GM18502 (cell line): ENCODE data around the gene GTPBP1.
A peak's percentile ranks its signal among the peaks of the same experiment; 100 is the strongest.

Experiments
- ATAC-seq: cut with Tn5 transposase; IDR thresholded peaks from one replicate; pipeline ENCODE4 v1.9.1; 2021; ENCODE audit warnings: mild to moderate bottlenecking; ENCODE audit not compliant: unreplicated experiment, poor library complexity

Gene GTPBP1

GRCh38 chr22:38705235-38706100 is at the start of gene GTPBP1:
Gene GTPBP1 (plus strand): TSS chr22:38705944. CDS start chr22:38705956, 12 bp downstream.
- peak; percentile 72 for ATAC-seq

GRCh38 chr22:38656256-38657044 is 49.3 kb upstream of the GTPBP1 start, which contains the start of the genes CBY1 and FAM227A:
Gene CBY1 (plus strand): TSS chr22:38656638. CDS start chr22:38668055, 11,417 bp downstream.
Gene FAM227A (minus strand): TSS chr22:38656392. CDS start chr22:38650168, 6,224 bp downstream.
- ATAC-seq: peak; percentile 78

GRCh38 chr22:38657045-38657909 is 48.5 kb upstream of the GTPBP1 start:
- ATAC-seq: no peak

GRCh38 chr22:38674888-38675287 is 30.9 kb upstream of the GTPBP1 start:
- no peak for ATAC-seq

GRCh38 chr22:38675833-38676232 is 29.9 kb upstream of the GTPBP1 start:
- no peak for ATAC-seq

- ATAC-seq: peak; percentile 95
These were observed 24.0 kb upstream of the GTPBP1 start, which contains the start of gene TOMM22 for GRCh38 chr22:38681582-38682335. Gene TOMM22 (plus strand): TSS chr22:38681957. CDS start chr22:38681979, 22 bp downstream.

- ATAC-seq: no peak
These were observed 20.8 kb upstream of the GTPBP1 start for GRCh38 chr22:38684895-38685294.

GRCh38 chr22:38685761-38686160 is 20.0 kb upstream of the GTPBP1 start:
- no peak for ATAC-seq

GRCh38 chr22:38689651-38690050 is 16.1 kb upstream of the GTPBP1 start:
- no peak for ATAC-seq

- no peak for ATAC-seq
These were observed 11.7 kb upstream of the GTPBP1 start for GRCh38 chr22:38694049-38694448.

GRCh38 chr22:38694940-38695339 is 10.8 kb upstream of the GTPBP1 start:
- no peak for ATAC-seq

- ATAC-seq: no peak
These were observed 8.9 kb upstream of the GTPBP1 start for GRCh38 chr22:38696606-38697424.

GRCh38 chr22:38697425-38698089 is 8.2 kb upstream of the GTPBP1 start:
- no peak for ATAC-seq

GRCh38 chr22:38698407-38699094 is 7.2 kb upstream of the GTPBP1 start:
- ATAC-seq: no peak

- no peak for ATAC-seq
These were observed 6.6 kb upstream of the GTPBP1 start for GRCh38 chr22:38699143-38699542.

- ATAC-seq: no peak
These were observed 6.0 kb upstream of the GTPBP1 start for GRCh38 chr22:38699784-38700183.

GRCh38 chr22:38700270-38700788 is 5.4 kb upstream of the GTPBP1 start:
- peak; percentile 16 for ATAC-seq
